Sigmoid colon (tissue), 7 donors: ENCODE measurements around the gene PDLIM5. TPM values are rescaled to one million over a fixed set of nuclear protein-coding genes. Genes with fewer than 3 reads are reported as not detected.

Source experiments
- DNase-seq: peaks from one replicate; pipeline ENCODE4 v3.0.0-alpha.2; 2019
- H3K27ac ChIP-seq, 4 donors: fragments of 200-600 bp; sonication (generic); one replicate each; pipeline ENCODE4 v1.5.1; 2016 to 2019; ENCODE audit warnings: mild to moderate bottlenecking in 1 of 4
- H3K27me3 ChIP-seq, 3 donors: fragments of 200-600 bp; sonication (generic); one replicate each; pipeline ENCODE4 v1.5.1; 2019; ENCODE audit warnings: mild to moderate bottlenecking in 1 of 3
- H3K36me3 ChIP-seq, 4 donors: fragments of 200-600 bp; sonication (generic); one replicate each; pipeline ENCODE4 v1.5.1; 2016 to 2019
- H3K4me1 ChIP-seq, 4 donors: fragments of 200-600 bp; sonication (generic); one replicate each; pipeline ENCODE4 v1.5.1; 2017 to 2019
- H3K4me3 ChIP-seq, 4 donors: fragments of 200-600 bp; sonication (generic); one replicate each; pipeline ENCODE4 v1.5.1; 2017 to 2019; ENCODE audit warnings: mild to moderate bottlenecking in 2 of 4, moderate library complexity in 1 of 4
- H3K9me3 ChIP-seq, 4 donors: fragments of 200-600 bp in 3 of 4; sonication (generic) in 3 of 4; one replicate each; pipeline versions ENCODE4 v1.5.1 to v1.6.1; 2013 to 2019
- CTCF ChIP-seq, 4 experiments: fragments of 450-650 bp in 3 of 4; fragments of 200-600 bp in 1 of 4; IDR thresholded peaks; one replicate each; pipeline ENCODE4 v1.5.1; 2016 to 2019; ENCODE audit warnings: antibody characterized with exemption in 4 of 4, mild to moderate bottlenecking in 3 of 4, moderate library complexity in 2 of 4
- EP300 ChIP-seq, 4 donors: sonication (generic); formaldehyde crosslinking; IDR thresholded peaks; one replicate each; pipeline ENCODE4 v1.6.1; 2017; ENCODE audit warnings: antibody characterized with exemption in 4 of 4
- POLR2A ChIP-seq, 2 donors: fragments of 450-650 bp; IDR thresholded peaks; one replicate each; pipeline ENCODE4 v1.6.1; 2016; ENCODE audit warnings: antibody characterized with exemption in 2 of 2, mild to moderate bottlenecking in 2 of 2, moderate library complexity in 2 of 2
- POLR2AphosphoS5 ChIP-seq, 4 donors: sonication (generic); formaldehyde crosslinking; IDR thresholded peaks; one replicate each; pipeline ENCODE4 v1.6.1; 2017; ENCODE audit warnings: antibody characterized with exemption in 4 of 4
- WGBS, 2 donors: extraction: QIAGEN DNeasy Blood & Tissue Kit; methylation state at CpG; one replicate each; pipeline ENCODE4 v1.1.7; 2013; 5-methylcytosine and 5-hydroxymethylcytosine counted together
- intact Hi-C: fragments of 100-400 bp; cut with DNase I; formaldehyde crosslinking; loops from one replicate; pipeline ENCODE4 v1.15.1; 2023
- polyA plus RNA-seq, 3 donors: library from polyadenylated mRNA; stranded (reverse); fragments of 200-250 nt; gene quantifications; one replicate each; pipeline ENCODE4 v1.2.3, GENCODE V29; 2013
- total RNA-seq, 4 donors: library from RNA; depleted of rRNA; stranded (reverse); fragments of >200 nt; gene quantifications; one replicate each; pipeline ENCODE4 v1.1.0, GENCODE V29; 2016
- donor health status: healthy with polysubstance abuse.
- donor health status: Bipolar disorder and iron deficiency.
- donor health status: healthy.

The PDLIM5 gene
- total and polyA plus RNA-seq, 7 donors = 31.2 to 221 (median 167) TPM

GRCh38 chr4:94665500-94666404 is 214.0 kb downstream of the PDLIM5 start:
- Histone ChIP-seq H3K9me3 (no peaks in the 10 kb centered on the region), H3K36me3 (peaks cover 0 to 68% (median 21%) of the 10 kb centered on the region in 4 donors), H3K4me1 (no peaks in the 10 kb centered on the region), H3K27ac (no peak overlapping the region), H3K4me3 (no peak overlapping the region), H3K27me3 (no peaks in the 10 kb centered on the region)
- intact Hi-C loops = no loop called here
- DNase-seq = no peak
- WGBS, 2 donors = 50 to 64% methylated on average over 3 of the region's 3 CpGs
- TF ChIP-seq POLR2A (IDR thresholded peaks at IDR 0.05) (no peak), CTCF (IDR thresholded peaks at IDR 0.05) (no peak), POLR2AphosphoS5 (IDR thresholded peaks at IDR 0.05) (no peak), EP300 (IDR thresholded peaks at IDR 0.05) (no peak)

- WGBS, 2 donors = 82 to 89% methylated on average over 7 of the region's 7 CpGs
- intact Hi-C loops = no loop called here
Observed at GRCh38 chr4:94668724-94669123, 217.0 kb downstream of the PDLIM5 start.

GRCh38 chr4:94669672-94670664 is 218.2 kb downstream of the PDLIM5 start:
- H3K36me3 ChIP-seq = peaks cover 0 to 38% (median under 1%) of the 10 kb centered on the region in 4 donors
- H3K4me1 ChIP-seq = no peaks in the 10 kb centered on the region
- DNase-seq = no peak
- no peak for TF ChIP-seq CTCF (IDR thresholded peaks at IDR 0.05)
- TF ChIP-seq POLR2A (IDR thresholded peaks at IDR 0.05) = no peak
- no peak for TF ChIP-seq EP300 (IDR thresholded peaks at IDR 0.05)
- no peak for TF ChIP-seq POLR2AphosphoS5 (IDR thresholded peaks at IDR 0.05)
- H3K9me3 ChIP-seq = no peaks in the 10 kb centered on the region
- no peak overlapping the region for H3K27ac ChIP-seq
- 50 to 83% methylated on average over 6 of the region's 6 CpGs for WGBS, 2 donors
- no peak overlapping the region for H3K4me3 ChIP-seq
- H3K27me3 ChIP-seq = no peaks in the 10 kb centered on the region
- intact Hi-C loops = no loop called here

More at GRCh38 chr4:94668724-94669123, 217.0 kb downstream of the PDLIM5 start:
- Histone ChIP-seq H3K4me1 (no peaks in the 10 kb centered on the region), H3K36me3 (peaks cover 0 to 50% (median 8%) of the 10 kb centered on the region in 4 donors), H3K4me3 (no peak overlapping the region), H3K27me3 (no peaks in the 10 kb centered on the region), H3K9me3 (no peaks in the 10 kb centered on the region), H3K27ac (no peak overlapping the region)
- TF ChIP-seq CTCF (IDR thresholded peaks at IDR 0.05) (no peak), POLR2AphosphoS5 (IDR thresholded peaks at IDR 0.05) (no peak), EP300 (IDR thresholded peaks at IDR 0.05) (no peak), POLR2A (IDR thresholded peaks at IDR 0.05) (no peak)
- no peak for DNase-seq

GRCh38 chr4:94671113-94671512 is 219.4 kb downstream of the PDLIM5 start:
- WGBS, 2 donors = 87 to 90% methylated on average over 5 of the region's 5 CpGs
- DNase-seq = no peak
- TF ChIP-seq EP300 (IDR thresholded peaks at IDR 0.05) = no peak
- TF ChIP-seq POLR2AphosphoS5 (IDR thresholded peaks at IDR 0.05) = no peak
- TF ChIP-seq POLR2A (IDR thresholded peaks at IDR 0.05) = no peak
- Histone ChIP-seq H3K4me3 (no peak overlapping the region), H3K27me3 (no peaks in the 10 kb centered on the region), H3K36me3 (peaks cover 0 to 30% (median 0%) of the 10 kb centered on the region in 4 donors), H3K4me1 (no peaks in the 10 kb centered on the region), H3K9me3 (no peaks in the 10 kb centered on the region), H3K27ac (no peak overlapping the region)
- intact Hi-C loops = no loop called here
